ENCODE data around the gene FMN2.
"Not testable (repeated sequence)": the region's sequence is repeated elsewhere in the genome, so short reads cannot be mapped to it uniquely, and the experiment has no call there.

Gene FMN2

DNA sequence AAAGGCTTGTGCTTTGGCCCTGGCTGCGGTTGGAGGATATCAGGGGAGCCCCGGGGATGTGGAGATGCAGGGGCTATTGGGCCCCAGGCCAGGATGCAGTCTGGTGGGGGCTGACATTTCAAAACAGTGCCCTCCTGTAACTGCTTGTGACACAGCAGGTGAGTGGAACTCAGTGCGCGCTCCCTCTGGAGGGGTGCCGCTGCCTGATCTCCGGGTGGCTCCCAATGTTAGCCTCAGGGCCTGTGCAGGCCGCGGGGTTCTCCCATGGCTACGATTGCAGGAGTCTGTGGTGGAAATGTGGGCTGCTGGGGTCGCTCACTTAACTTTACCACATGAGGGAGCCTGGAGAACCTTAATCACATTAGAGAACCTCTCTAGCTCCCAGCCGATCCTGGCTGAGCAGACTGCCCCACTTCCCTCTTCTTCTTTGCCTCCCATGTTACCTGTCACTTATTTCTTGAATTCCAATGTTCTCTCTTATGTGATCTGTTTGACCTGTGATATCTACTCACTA lies 163.2 kb downstream of the FMN2 start:
- no peak for DNase-seq (ENCODE audit: low read depth)

DNA sequence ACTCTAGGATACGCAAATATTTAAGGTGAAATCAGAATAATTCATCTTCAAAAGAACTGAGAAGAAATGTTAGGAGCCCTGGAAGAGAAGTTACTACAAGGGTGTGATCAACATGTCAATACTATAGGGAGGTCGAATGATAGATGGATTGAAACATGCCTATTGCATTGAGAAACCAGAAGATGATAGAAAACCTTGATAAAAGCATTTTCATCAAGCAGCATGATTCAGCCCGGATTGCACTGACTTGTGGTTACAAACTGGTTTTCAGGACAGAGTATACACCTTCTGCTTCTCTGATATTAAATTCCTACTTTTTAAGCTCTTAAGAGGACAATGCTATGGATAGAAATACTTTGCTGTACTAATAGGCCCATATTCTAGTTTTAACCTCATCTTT lies 164.2 kb downstream of the FMN2 start:
- no peak for DNase-seq (ENCODE audit: low read depth)

DNA sequence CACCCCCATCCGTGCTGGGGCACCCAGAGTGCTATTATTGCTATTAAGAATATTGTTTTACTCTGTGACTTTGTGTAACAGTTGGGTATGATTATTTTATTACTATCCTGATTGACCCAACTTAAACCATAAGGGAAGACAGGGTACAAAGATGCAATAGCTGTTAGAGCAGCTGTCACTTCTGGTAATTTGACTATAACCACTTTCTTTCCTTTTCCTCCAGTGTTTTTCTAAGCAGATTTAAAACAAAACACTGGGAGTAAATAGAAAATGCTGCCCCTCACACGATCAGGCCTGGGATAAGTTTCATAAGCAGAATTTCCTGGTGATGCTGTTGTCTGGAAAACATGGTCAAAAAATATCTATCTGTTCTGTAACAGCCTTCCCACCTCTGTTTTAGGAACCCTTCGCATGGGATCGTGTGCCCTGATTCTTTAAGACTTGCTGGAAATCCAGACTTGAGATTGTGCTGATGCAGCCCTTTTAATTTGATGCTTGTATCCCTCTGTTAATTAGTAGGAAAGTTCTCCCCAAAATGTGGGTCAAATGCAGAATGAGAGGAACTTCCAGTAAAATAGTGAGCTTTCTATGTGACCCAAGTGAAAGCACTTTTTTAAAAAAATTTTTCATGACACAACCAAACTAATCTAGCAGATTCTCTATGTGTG lies 165.3 kb downstream of the FMN2 start:
- no peak for DNase-seq (ENCODE audit: low read depth)

DNA sequence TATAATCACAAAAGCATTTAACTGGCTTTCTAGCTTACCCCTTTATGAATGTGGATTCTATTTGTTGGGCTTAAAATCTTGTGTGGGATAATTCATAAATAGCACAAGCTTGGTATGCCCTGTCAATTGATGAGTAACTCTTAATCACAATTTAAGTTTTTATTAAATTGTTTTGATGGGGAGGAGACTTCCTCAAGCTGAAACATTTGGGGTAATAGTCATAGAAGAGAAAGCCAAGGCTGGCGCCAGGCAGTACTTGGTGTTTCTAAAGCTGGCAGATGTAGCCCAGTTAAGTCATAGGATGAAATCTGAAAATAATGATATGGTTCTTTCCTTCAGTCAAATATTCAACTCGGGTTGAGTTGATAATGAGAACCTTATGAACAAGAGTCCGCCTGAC lies 167.2 kb downstream of the FMN2 start:
- DNase-seq (ENCODE audit: low read depth): peak; percentile 40

DNA sequence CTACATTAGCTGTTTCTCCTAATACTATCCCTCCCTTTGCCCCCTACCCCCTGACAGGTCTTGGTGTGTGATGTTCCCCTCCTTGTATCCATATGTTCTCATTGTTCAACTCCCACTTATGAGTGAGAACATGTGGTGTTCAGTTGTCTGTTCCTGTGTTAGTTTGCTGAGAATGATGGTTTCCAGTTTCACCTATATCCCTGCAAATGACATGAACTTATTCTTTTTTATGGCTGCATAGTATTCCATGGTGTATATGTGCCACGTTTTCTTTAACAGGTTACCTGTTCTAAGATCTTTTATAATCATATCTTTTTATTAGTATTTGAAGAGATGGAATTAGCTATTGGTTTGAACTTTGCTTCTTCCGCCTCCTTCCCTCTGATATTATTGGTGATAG lies 172.8 kb downstream of the FMN2 start:
- not testable (repeated sequence) for DNase-seq (ENCODE audit: low read depth)

DNA sequence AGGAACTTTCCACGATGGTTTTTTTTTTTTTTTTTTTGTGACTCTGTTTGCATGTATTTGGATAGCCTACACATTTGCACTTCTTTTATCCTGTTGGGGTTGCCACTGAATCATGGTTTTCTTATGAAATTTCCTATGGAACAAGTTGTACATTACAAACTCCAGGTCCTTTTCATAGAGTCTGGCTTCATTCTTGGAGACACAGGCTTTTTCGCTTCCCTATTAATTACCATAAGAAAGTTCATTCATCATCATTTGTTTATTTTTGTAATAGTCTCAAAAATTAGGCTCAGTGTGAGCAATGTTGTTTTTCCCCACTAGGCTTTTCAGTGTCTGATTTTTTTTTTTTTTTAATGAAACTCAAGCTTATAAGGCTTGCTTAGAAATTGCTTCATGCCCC lies 179.4 kb downstream of the FMN2 start:
- no peak for DNase-seq (ENCODE audit: low read depth)

DNA sequence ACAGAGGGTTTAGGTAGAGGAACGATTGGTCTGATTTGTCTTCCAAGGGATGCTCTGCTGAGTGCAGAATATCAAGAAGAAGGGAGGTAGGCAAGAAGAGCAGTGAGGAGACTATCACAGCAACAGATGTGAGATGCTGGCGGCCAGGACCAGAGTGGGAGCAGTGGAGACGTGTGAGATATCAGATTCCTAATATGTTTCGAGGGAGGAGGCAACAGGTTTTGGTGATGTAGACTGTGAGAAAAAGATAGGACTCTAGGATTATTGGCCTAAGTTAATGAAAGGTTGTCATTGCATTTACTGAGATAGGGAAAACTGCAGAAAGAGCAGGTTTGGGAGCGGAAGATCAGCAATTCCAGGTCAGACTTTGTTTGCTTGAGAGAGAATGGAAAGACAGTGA lies 182.9 kb downstream of the FMN2 start:
- DNase-seq (ENCODE audit: low read depth): no peak

DNA sequence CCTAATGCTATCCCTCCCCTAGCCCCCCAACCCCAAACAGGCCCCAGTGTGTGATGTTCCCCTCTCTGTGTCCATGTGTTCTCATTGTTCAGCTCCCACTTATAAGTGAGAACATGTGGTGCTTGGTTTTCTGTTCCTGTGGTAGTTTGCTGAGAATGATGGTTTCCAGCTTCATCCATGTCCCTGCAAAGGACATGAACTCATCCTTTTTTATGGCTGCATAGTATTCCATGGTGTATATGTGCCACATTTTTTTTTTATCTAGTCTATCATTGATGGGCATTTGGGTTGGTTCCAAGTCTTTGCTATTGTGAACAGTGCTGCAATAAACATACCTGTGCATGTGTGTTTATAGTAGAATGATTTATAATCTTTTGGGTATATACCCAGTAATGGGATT lies 183.5 kb downstream of the FMN2 start:
- not testable (repeated sequence) for DNase-seq (ENCODE audit: low read depth)

DNA sequence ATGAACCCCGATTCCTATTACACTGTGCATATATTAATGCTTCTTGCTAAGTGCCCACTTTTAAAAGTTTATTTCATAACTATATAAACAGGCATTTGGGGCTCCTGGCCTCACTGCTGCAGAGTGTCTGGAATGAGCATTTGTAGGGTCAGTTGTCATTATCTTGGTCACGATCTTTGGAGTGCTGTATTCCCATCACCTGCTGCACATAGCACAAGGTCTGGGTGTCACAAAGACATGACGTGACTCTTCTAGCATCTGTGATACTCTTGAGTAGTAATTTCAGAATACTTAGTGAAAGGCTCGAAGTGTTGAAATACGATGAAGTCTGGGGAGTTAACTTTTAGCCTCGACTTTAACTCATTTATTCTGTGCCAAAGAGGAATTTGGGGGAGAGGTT lies 186.4 kb downstream of the FMN2 start:
- DNase-seq (ENCODE audit: low read depth): no peak

DNA sequence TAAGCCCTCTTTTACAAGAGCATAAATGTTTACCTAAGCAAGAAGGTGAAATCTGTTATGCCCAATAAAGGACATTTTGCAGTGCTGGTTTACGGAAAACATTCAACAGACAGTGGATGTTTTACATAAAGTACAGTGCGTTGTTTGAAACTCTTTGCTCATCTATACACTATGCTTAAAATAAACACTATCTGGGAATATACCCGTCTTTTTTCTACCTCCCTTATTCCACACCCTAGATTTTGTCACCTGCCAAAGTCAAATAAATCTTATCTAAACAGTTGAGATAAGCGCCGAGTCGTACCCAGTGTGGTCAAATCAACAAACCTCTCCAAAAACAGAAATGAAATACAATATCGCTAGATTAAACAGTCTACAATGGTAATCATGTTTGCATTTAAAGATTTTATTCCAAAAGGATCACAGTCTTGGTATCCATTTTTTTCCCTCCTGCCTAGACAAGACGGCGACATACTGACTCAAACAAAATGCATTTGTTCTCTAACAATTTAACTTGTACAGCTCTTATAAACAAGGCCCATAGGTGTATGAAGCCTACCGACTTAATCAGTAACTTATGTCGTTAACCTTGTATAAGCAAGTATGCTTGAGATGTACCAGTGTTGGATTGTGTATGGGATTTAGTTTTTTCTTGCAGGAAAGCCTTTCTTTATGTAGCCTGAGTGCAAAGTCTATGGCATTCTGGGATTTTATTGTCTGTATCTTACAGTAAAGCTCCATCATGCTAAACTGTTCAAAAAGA lies 189.1 kb downstream of the FMN2 start:
- DNase-seq (ENCODE audit: low read depth): no peak

DNA sequence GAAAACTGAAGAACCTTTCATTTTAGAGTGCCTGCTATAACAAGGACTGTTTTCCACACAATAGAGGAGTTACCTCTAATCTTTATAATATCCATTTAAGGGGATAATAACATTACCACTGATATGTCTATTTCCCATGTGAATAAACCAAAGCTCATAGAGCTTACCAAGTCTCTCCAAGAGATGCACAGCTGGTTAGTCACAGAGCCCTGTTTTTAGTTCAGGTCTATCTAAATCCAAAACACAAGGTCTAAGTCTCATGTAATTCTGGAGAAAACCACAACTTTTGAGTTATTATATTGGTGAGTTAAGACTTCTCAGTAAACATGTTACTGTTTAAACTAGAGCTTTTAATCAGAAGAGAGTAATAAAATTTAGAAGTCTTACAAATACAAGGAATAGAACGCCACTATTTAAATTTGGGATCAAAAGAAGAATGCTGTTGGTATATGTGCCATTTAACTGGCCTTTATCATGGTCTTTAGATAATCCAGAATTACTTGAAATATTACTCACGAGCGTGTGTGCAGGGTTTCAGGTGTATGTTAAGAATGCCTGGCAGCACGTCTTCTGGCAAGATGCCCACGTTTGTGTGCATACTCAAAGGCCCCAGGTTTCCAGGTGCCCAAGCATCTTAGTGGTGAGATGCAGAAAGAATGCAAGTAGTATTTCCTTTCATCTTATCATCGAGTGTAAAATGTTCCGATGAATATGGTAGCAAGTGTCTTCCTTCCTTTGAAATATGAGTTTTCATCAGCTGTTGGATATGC lies 190.6 kb downstream of the FMN2 start:
- DNase-seq (ENCODE audit: low read depth): no peak

DNA sequence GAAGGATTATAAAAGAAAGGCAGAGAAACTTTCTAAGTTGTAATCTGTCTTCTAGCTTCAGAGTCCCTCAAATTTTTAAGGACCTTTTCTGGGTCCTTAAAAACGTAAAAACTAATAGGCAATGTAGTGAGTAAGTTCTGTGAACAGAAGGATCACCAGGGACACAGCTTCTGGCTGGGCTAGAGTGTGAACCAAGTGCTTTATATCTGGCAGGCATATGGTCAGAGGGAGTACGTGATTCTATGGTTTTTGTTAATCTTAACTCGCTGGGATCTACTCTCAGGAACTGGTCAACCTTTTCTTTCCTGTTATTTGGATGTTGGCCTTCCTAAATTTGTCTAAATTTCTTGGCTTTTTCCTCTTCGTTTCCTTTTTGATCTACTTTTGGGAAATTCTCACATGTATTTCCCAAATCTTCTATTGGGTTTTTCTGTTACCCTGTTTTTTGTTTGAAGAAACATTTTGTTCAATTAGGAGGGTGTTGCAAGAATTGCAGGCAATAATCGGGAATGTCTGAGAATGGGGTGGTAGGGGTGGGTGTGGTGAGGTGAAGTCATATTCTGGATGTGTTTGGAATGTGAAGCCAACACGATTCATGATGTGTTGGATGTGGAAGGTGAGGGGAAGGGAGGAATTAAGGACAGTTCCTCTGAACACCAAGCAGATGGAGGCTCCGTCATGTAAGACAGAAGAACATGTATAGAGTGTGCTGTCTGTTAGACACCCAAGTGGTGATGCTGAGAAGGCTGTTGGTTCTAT lies 193.2 kb downstream of the FMN2 start:
- no peak for DNase-seq (ENCODE audit: low read depth)

DNA sequence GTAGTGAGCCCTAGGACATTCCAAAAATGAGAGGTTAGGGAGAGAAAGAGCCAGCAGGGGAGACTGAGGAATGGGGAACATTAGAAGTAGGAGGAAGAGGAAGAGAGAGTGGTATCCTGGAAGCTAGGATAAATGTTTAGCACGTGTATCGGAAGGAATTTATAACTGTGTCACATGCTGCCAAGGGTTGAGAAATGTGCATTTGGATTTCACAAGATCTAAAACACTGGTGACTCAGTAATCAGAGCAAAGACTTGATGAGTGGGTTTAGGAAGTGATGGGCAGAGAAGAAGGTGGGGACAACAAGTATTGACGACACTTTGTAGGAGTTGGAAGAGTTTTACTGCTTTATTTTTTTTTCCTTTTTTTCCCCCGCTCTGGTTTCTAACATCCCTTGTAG lies 193.9 kb downstream of the FMN2 start:
- no peak for DNase-seq (ENCODE audit: low read depth)

DNA sequence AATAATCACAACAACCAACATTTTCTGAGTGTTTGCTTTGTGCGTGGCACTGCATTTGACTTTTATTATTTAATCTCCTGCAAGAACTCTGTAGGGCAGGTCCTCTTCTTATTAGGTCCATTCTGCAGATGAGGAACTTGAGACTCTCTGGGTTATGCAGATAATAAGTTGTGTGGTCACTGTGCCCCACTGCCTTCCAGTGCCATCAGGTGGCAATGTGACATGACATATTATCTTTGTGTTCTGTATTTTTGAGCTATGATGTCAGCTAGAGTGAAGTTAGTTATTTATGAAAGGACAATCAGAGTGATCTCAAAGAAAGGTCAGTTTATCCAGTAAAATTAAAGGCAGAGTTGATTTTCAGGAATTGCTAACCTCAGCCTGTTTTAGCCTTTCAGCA lies 196.0 kb downstream of the FMN2 start:
- DNase-seq (ENCODE audit: low read depth): no peak

DNA sequence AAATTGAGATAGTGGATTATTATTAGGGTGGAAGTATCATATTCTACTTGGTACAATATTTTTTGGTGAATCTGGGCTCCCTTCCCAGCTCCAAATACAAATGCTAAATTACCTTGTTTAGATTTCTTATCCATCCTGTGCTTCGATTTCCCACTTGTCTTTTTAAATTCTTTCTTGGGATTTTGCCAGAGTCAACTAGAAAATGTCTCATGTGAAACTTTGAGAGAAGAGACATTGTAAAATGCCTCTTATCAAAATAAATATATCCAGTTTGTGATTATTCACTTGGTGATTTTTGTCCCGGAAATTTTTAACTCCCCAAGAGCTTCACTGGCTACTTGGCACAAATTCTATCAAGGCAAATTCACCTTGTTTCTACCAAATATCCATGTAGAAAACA lies 202.0 kb downstream of the FMN2 start:
- no peak for DNase-seq (ENCODE audit: low read depth)

DNA sequence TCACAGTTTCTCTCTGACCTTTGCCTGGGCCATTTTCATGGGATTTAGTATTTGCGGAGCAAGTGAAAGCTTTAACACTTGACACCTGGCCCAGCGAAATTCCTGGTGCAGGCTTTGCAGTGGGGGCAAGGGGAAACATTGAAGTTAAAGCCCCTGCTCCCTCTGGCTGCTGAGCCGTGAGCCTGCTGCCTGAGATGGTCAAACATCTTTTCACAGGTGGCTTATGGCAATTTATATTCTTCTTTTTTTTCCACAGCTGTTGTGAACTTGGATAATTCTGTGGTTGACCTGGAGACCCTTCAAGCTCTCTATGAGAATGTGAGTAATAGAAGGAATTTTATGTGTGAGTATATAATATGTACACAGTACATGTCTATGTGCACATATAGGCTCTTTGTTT lies 202.9 kb downstream of the FMN2 start:
- DNase-seq (ENCODE audit: low read depth): no peak

DNA sequence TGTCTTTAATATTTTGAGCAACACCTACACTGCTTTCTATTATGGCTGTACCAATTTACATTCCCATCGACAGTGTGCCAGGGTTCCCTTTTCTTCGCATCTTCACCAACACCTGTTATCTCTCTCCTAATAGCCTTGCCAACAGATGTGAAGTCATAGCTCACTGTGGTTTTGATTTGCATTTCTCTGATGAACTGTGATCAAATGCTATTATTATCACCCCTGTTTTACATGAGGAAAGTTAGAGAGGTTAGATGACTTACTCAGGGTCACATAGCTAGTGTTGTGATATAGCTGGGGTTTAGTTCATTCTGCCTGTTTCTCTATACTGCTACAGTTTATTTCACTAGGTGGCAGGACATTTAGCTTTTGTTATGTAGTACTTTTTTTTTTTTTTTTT lies 204.1 kb downstream of the FMN2 start:
- no peak for DNase-seq (ENCODE audit: low read depth)

DNA sequence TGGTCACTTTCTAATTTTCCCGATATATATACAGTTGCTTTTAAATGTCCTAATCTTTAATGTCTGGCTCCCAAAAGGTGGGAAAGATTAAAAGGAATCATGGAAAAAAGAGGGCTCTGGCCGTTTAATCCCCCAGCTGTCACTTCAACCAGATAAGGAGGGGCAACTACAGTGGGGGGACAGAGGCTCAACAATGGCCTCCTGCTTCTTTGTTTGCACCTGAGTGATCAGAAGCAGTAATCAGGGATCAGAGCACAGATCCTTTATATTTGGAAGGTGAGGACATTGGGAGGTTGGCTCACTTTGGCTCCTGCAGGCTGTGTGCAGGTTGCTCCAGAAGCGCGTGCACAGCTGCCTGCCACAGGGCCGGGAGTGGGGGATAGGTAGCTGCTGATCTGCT lies 212.8 kb downstream of the FMN2 start:
- DNase-seq (ENCODE audit: low read depth): no peak

DNA sequence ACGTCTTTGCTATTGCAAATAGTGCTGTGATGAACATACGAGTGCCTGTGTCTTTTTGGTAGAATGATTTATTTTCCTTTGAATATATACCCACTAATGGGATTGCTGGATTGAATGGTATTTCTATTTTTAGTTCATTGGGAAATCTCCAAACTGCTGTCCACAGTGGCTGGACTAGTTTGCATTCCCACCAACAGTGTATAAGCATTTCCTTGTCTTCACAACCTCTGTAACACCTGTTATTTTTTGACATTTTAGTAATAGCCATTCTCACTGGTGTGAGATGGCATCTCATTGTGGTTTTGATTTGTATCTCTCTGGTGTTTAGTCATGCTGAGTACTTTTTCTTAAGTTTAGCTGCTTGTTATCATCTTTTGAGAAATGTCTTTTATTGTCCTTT lies 215.0 kb downstream of the FMN2 start:
- no peak for DNase-seq (ENCODE audit: low read depth)

DNA sequence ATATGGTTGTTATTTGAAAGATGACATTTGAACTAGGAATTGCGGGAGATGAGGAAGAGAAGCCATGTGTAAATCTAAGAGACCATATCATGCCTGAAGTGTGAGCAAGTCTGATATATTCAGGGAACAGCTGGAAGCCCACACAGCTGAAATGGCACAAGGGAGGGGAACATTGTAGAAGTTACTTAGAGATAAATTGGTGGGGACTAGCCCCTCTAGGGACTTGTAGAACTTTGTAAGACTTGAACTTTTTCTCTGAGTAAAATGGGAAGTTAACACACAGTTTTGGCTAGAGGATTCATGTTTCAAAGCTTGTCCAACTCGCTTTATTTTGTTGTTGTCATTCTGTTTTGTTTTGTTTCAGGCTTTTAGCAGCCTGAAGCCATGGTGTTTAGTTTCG lies 216.4 kb downstream of the FMN2 start:
- no peak for DNase-seq (ENCODE audit: low read depth)

DNA sequence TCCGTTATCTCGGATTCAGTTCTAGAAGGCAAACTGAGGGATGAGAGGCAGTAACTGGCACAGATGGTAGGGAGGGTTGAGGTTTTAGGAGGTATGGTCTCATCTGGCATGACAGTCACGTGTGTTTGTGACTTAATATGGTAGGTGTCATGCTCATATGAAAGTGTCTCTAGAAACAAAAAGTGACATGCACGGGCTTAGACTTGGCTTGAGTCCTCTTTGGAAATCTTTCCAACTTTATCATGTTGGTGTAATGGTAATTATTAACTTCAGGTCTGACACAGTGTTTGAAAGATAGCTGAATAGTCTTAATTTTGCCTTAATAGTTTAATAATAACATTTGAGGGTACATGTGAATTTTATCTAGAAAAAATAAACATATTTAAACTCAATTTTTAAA lies 218.1 kb downstream of the FMN2 start:
- no peak for DNase-seq (ENCODE audit: low read depth)

DNA sequence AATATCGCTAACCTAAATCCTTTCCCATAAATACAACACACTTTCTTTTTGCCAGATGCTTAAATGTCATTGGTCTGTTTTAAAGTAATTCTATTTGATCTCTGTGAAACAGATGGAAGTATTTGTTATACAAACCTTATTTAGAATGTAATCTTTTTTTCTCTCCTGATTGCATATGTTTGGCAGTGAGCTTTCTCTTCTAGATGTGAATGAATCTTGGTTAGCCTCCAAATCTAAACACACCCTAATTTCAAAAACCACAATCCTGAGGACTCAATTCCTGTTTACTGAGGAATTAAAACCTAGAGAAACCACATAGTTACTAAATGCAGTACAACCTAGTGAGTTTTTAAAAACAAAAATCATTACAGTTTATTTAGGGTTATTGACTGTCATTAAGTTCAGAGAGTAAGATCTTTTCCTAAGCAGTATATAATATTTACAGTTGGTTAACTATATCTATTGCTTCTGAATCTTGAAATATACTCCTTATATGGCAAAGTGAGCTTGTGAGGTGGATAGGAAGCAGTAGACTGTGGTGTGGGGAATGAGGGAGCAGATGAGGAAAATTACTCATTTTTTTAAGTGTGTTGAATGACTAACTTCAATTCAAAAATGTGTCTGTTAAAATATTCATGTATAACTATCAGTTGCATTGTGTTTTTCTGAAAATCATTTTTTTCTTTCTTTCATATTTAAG lies 218.7 kb downstream of the FMN2 start:
- DNase-seq (ENCODE audit: low read depth): peak; percentile 52
